H9 (cell line): ENCODE measurements around the gene HSD17B12. TPM values are rescaled to one million over a fixed set of nuclear protein-coding genes. Genes with fewer than 3 reads are reported as not detected.
"Not testable (repeated sequence)": the region's sequence is repeated elsewhere in the genome, so short reads cannot be mapped to it uniquely, and the experiment has no call there.

ENCODE experiments used
- DNase-seq: peaks from one replicate; pipeline ENCODE4 v3.0.0-alpha.2; 2017
- H2AFZ ChIP-seq: one replicate; pipeline ENCODE4 v1.6.1; 2013; ENCODE audit warnings: mild to moderate bottlenecking, low read length, control low read depth, moderate library complexity
- H2AK5ac ChIP-seq: 2 replicates; pipeline ENCODE4 v1.6.1; 2013; ENCODE audit warnings: low read length, control low read depth, mixed read lengths; ENCODE audit not compliant: insufficient read length
- H2BK120ac ChIP-seq: one replicate; pipeline ENCODE4 v1.6.1; 2013; ENCODE audit warnings: low read depth, mild to moderate bottlenecking, low read length, control low read depth, inconsistent platforms; ENCODE audit not compliant: poor library complexity, severe bottlenecking
- H2BK12ac ChIP-seq: 2 replicates; pipeline ENCODE4 v1.6.1; 2013; ENCODE audit warnings: low read length, control low read depth, mixed read lengths, low read depth; ENCODE audit not compliant: insufficient read length
- H2BK15ac ChIP-seq: 2 replicates; pipeline ENCODE4 v1.6.1; 2013; ENCODE audit warnings: low read depth, low read length, control low read depth
- H2BK20ac ChIP-seq: one replicate; pipeline ENCODE4 v1.6.1; 2013; ENCODE audit warnings: low read depth, mild to moderate bottlenecking, low read length, control low read depth, inconsistent platforms; ENCODE audit not compliant: poor library complexity, severe bottlenecking
- H2BK5ac ChIP-seq: 2 replicates; pipeline ENCODE4 v1.6.1; 2013; ENCODE audit warnings: low read length, control low read depth, mixed read lengths; ENCODE audit not compliant: insufficient read length
- H3K14ac ChIP-seq: 2 replicates; pipeline ENCODE4 v1.6.1; 2013; ENCODE audit warnings: low read length, control low read depth; ENCODE audit not compliant: insufficient read depth
- H3K18ac ChIP-seq: 2 replicates; pipeline ENCODE4 v1.6.1; 2013; ENCODE audit warnings: low read depth, mild to moderate bottlenecking, mixed read lengths, low read length, control low read depth; ENCODE audit not compliant: insufficient read length
- H3K23ac ChIP-seq: 2 replicates; pipeline ENCODE4 v1.6.1; 2013; ENCODE audit warnings: low read length, control low read depth, mixed read lengths, low read depth; ENCODE audit not compliant: insufficient read length
- H3K23me2 ChIP-seq: 2 replicates; pipeline ENCODE4 v1.6.1; 2013; ENCODE audit warnings: low read depth, mild to moderate bottlenecking, mixed read lengths, low read length, control low read depth; ENCODE audit not compliant: insufficient read length, poor library complexity, severe bottlenecking
- H3K27ac ChIP-seq: 2 replicates; pipeline ENCODE4 v1.5.1; 2013; ENCODE audit warnings: low read length, control low read depth, mixed read lengths, low read depth; ENCODE audit not compliant: insufficient read length
- H3K27me3 ChIP-seq: 2 replicates; pipeline ENCODE4 v1.6.1; 2013; ENCODE audit warnings: low read length, control low read depth, inconsistent platforms; ENCODE audit not compliant: insufficient read depth
- H3K4ac ChIP-seq: 2 replicates; pipeline ENCODE4 v1.6.1; 2013; ENCODE audit warnings: low read depth, mild to moderate bottlenecking, control low read depth, inconsistent platforms, low read length, moderate library complexity
- H3K4me1 ChIP-seq: 2 replicates; pipeline ENCODE4 v1.6.1; 2013; ENCODE audit warnings: low read length, control low read depth, inconsistent platforms; ENCODE audit not compliant: insufficient read depth
- H3K4me2 ChIP-seq: 2 replicates; pipeline ENCODE4 v1.6.1; 2013; ENCODE audit warnings: low read length, control low read depth, mixed read lengths; ENCODE audit not compliant: insufficient read length, insufficient read depth
- H3K56ac ChIP-seq: 2 replicates; pipeline ENCODE4 v1.6.1; 2013; ENCODE audit warnings: low read depth, mild to moderate bottlenecking, mixed read lengths, low read length, control low read depth; ENCODE audit not compliant: insufficient read length
- H3K79me1 ChIP-seq: 2 replicates; pipeline ENCODE4 v1.6.1; 2013; ENCODE audit warnings: low read depth, mild to moderate bottlenecking, moderate library complexity, low read length, control low read depth, inconsistent platforms; ENCODE audit not compliant: insufficient read depth, poor library complexity, severe bottlenecking
- H3K79me2 ChIP-seq: 2 replicates; pipeline ENCODE4 v1.6.1; 2013; ENCODE audit warnings: low read length, control low read depth, inconsistent platforms; ENCODE audit not compliant: insufficient read depth
- H3K9ac ChIP-seq: 2 replicates; pipeline ENCODE4 v1.6.1; 2013; ENCODE audit warnings: low read length, control low read depth, mixed read lengths; ENCODE audit not compliant: insufficient read length; ENCODE audit errors: extremely low read depth
- H3K9me3 ChIP-seq: one replicate; pipeline ENCODE4 v1.6.1; 2013; ENCODE audit warnings: low read depth, low read length, inconsistent platforms; ENCODE audit not compliant: control insufficient read depth
- H3T11ph ChIP-seq: one replicate; pipeline ENCODE4 v1.6.1; 2013; ENCODE audit warnings: mild to moderate bottlenecking, low read length, control low read depth, inconsistent platforms
- H4K20me1 ChIP-seq: one replicate; pipeline ENCODE4 v1.6.1; 2013; ENCODE audit not compliant: control insufficient read depth, insufficient read length, insufficient read depth
- H4K5ac ChIP-seq: 2 replicates; pipeline ENCODE4 v1.6.1; 2013; ENCODE audit warnings: low read depth, mild to moderate bottlenecking, mixed read lengths, low read length, control low read depth; ENCODE audit not compliant: insufficient read length
- H4K8ac ChIP-seq: replicated peaks from 2 replicates; pipeline ENCODE4 v1.6.1; 2013; ENCODE audit warnings: low read length, control low read depth, mixed read lengths, low read depth; ENCODE audit not compliant: insufficient read length
- H4K91ac ChIP-seq: 2 replicates; pipeline ENCODE4 v1.6.1; 2013; ENCODE audit warnings: low read depth, mild to moderate bottlenecking, moderate library complexity, mixed read lengths, low read length, control low read depth; ENCODE audit not compliant: insufficient read length
- H3K27ac Mint-ChIP-seq, 3 experiments: 2 replicates in 2 of 3; 3 replicates in 1 of 3; pipeline ENCODE4 v1.8.0; 2020 to 2021; ENCODE audit warnings: mixed read lengths in 3 of 3, mild to moderate bottlenecking in 1 of 3, moderate library complexity in 1 of 3
- H3K27me3 Mint-ChIP-seq: 2 replicates; pipeline ENCODE4 v1.8.0; 2021; ENCODE audit warnings: low read depth, mild to moderate bottlenecking, moderate library complexity, mixed read lengths
- H3K36me3 Mint-ChIP-seq, 3 experiments: 2 replicates in 2 of 3; 3 replicates in 1 of 3; pipeline ENCODE4 v1.8.0; 2020 to 2021; ENCODE audit warnings: low read depth in 3 of 3, mixed read lengths in 3 of 3; ENCODE audit not compliant: insufficient read depth in 1 of 3
- H3K4me1 Mint-ChIP-seq, 2 experiments: 2 replicates each; pipeline ENCODE4 v1.8.0; 2020; ENCODE audit warnings: mixed read lengths in 2 of 2
- H3K4me3 Mint-ChIP-seq, 2 experiments: 2 replicates in 1 of 2; 3 replicates in 1 of 2; pipeline ENCODE4 v1.8.0; 2020 to 2021; ENCODE audit warnings: mild to moderate bottlenecking in 2 of 2, mixed read lengths in 2 of 2, moderate library complexity in 1 of 2
- H3K9me3 Mint-ChIP-seq, 2 experiments: 2 replicates in 1 of 2; 3 replicates in 1 of 2; pipeline ENCODE4 v1.8.0; 2020; ENCODE audit warnings: mild to moderate bottlenecking in 2 of 2, mixed read lengths in 2 of 2, moderate library complexity in 1 of 2
- CTCF ChIP-seq: fragments of 200-600 bp; sonication (generic); conservative IDR thresholded peaks from 3 replicates; pipeline ENCODE4 v1.8.0; 2021; ENCODE audit warnings: antibody characterized with exemption, mild to moderate bottlenecking
- WGBS: extraction: QIAGEN DNeasy Blood & Tissue Kit; methylation state at CpG from one replicate; pipeline ENCODE4 v1.1.7; 2013; ENCODE audit warnings: missing lambda C conversion rate, low lambda C conversion rate, mixed read lengths; ENCODE audit not compliant: insufficient read length; ENCODE audit errors: extremely low coverage; 5-methylcytosine and 5-hydroxymethylcytosine counted together
- total RNA-seq: library from RNA; stranded (reverse); gene quantifications from 2 replicates; pipeline ENCODE4 v1.2.1, GENCODE V29; 2021

HSD17B12 gene
- total RNA-seq, 1 experiment from 2014 or later: 111 TPM

- Histone ChIP-seq H2AFZ (no peak overlapping the region), H4K8ac (no peak overlapping the region), H3K27me3 (no peaks in the 10 kb centered on the region), H4K5ac (no peak overlapping the region), H3K79me1 (no peaks in the 10 kb centered on the region), H3K27ac (no peak overlapping the region), H2BK12ac (no peak overlapping the region), H4K20me1 (no peaks in the 10 kb centered on the region), H3K4ac (no peak overlapping the region), H3K79me2 (no peaks in the 10 kb centered on the region; the same call in 1 of the 2 replicates), H3K23ac (no peak overlapping the region), H3K9ac (no peak overlapping the region), H4K91ac (no peak overlapping the region), H3K9me3 (no peaks in the 10 kb centered on the region), H3K4me1 (no peaks in the 10 kb centered on the region), H3K18ac (no peak overlapping the region), H3K56ac (no peak overlapping the region), H2AK5ac (no peak overlapping the region), H3K14ac (no peak overlapping the region), H3T11ph (no peak overlapping the region), H2BK15ac (no peak overlapping the region), H2BK120ac (no peak overlapping the region), H2BK20ac (no peak overlapping the region), H3K4me2 (no peak overlapping the region), H3K23me2 (no peaks in the 10 kb centered on the region), H2BK5ac (no peak overlapping the region)
- Mint-ChIP-seq H3K4me3 (no peak overlapping the region), H3K27ac (no peak overlapping the region), H3K4me1 (no peaks in the 10 kb centered on the region), H3K36me3 (peaks cover 34 to 43% (median 39%) of the 10 kb centered on the region in 3 experiments), H3K9me3 (peaks cover 3 to 5% of the 10 kb centered on the region in 2 experiments; a peak in 3 of 5 replicates), H3K27me3 (no peaks in the 10 kb centered on the region; the same call in 1 of the 2 replicates)
- no peak for TF ChIP-seq CTCF
- no CpG with 5 or more reads among the region's 1 CpG for WGBS
- no peak for DNase-seq
Observed at GRCh38 chr11:43765194-43765593, 84.7 kb downstream of the HSD17B12 start.

GRCh38 chr11:43768654-43769053 lies 88.1 kb downstream of the HSD17B12 start:
- not testable (repeated sequence) for H4K91ac ChIP-seq, H3K56ac ChIP-seq, H3K27me3 Mint-ChIP-seq

More at GRCh38 chr11:43768654-43769053, 88.1 kb downstream of the HSD17B12 start:
- not testable (repeated sequence) for H3K27ac ChIP-seq, H2BK12ac ChIP-seq, H2BK5ac ChIP-seq, H3K4me2 ChIP-seq, H4K20me1 ChIP-seq, H3K9ac ChIP-seq, H3K79me2 ChIP-seq, H2BK20ac ChIP-seq, DNase-seq, H3K27ac Mint-ChIP-seq, H3K14ac ChIP-seq, H3K23me2 ChIP-seq, H3T11ph ChIP-seq, H3K23ac ChIP-seq, H3K27me3 ChIP-seq, H3K4ac ChIP-seq, H4K8ac ChIP-seq, H3K9me3 Mint-ChIP-seq, H2BK120ac ChIP-seq, H3K4me1 ChIP-seq, H3K9me3 ChIP-seq, H4K5ac ChIP-seq, H3K79me1 ChIP-seq, H2BK15ac ChIP-seq, H2AK5ac ChIP-seq, H2AFZ ChIP-seq, H3K4me3 Mint-ChIP-seq, H3K18ac ChIP-seq, H3K4me1 Mint-ChIP-seq
- H3K36me3 Mint-ChIP-seq: peaks cover 39 to 56% (median 43%) of the 10 kb centered on the region in 3 experiments
- WGBS: no CpG with 5 or more reads among the region's 5 CpGs
